ENCODE results near the gene ARHGAP15. TPM values are rescaled to one million over a fixed set of nuclear protein-coding genes. Genes with fewer than 3 reads are reported as not detected.

ARHGAP15 gene
- total RNA-seq, 1 experiment from 2014 or later = 0.42 TPM

GRCh38 chr2:143255086-143255485 is 125.9 kb downstream of the ARHGAP15 start:
- Histone ChIP-seq H3K9me3 (ENCODE audit: control insufficient read depth in 1 of 2, insufficient read depth in 1 of 2, low read depth in 1 of 2, low read length in 2 of 2) (no peaks in the 10 kb centered on the region), H3K9ac (ENCODE audit: low read length) (no peak overlapping the region), H3K4me1 (ENCODE audit: control insufficient read depth in 1 of 2, insufficient read depth in 2 of 2, low read length in 2 of 2) (no peaks in the 10 kb centered on the region), H3K4me3 (replicated peaks in 1 of 2; ENCODE audit: low read depth in 1 of 2, low read length in 2 of 2) (no peak overlapping the region), H3K27ac (ENCODE audit: low read depth, low read length) (no peak overlapping the region), H4K20me1 (ENCODE audit: insufficient read depth) (no peaks in the 10 kb centered on the region), H3K9me2 (ENCODE audit: insufficient read depth) (no peaks in the 10 kb centered on the region), H3K79me2 (ENCODE audit: insufficient read depth, low read length) (no peaks in the 10 kb centered on the region), H2AFZ (ENCODE audit: low read depth, low read length, poor library complexity, severe bottlenecking) (no peak overlapping the region), H3K4me2 (ENCODE audit: low read length) (no peak overlapping the region), H3K27me3 (ENCODE audit: insufficient read depth, low read length) (peaks cover 25% of the 10 kb centered on the region), H3K36me3 (ENCODE audit: control insufficient read depth in 1 of 2, insufficient read depth in 2 of 2, low read length in 2 of 2) (no peaks in the 10 kb centered on the region)
- TF ChIP-seq ZFX (IDR thresholded peaks at IDR 0.05) = no peak
- TF ChIP-seq JUND (IDR thresholded peaks at IDR 0.05) = no peak
- TF ChIP-seq, protein P1, sequence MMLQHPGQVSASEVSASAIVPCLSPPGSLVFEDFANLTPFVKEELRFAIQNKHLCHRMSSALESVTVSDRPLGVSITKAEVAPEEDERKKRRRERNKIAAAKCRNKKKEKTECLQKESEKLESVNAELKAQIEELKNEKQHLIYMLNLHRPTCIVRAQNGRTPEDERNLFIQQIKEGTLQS (IDR thresholded peaks at IDR 0.05) = no peak
- TF ChIP-seq ZBTB33 (IDR thresholded peaks at IDR 0.05; ENCODE audit: extremely low read depth, insufficient replicate concordance, low read length) = no peak
- TF ChIP-seq ELF1 (IDR thresholded peaks at IDR 0.05; ENCODE audit: borderline replicate concordance, low read depth) = no peak
- no peak for TF ChIP-seq EGR1 (IDR thresholded peaks at IDR 0.05; ENCODE audit: low read depth)
- TF ChIP-seq MAX (IDR thresholded peaks at IDR 0.05) = no peak
- TF ChIP-seq, protein P2, sequence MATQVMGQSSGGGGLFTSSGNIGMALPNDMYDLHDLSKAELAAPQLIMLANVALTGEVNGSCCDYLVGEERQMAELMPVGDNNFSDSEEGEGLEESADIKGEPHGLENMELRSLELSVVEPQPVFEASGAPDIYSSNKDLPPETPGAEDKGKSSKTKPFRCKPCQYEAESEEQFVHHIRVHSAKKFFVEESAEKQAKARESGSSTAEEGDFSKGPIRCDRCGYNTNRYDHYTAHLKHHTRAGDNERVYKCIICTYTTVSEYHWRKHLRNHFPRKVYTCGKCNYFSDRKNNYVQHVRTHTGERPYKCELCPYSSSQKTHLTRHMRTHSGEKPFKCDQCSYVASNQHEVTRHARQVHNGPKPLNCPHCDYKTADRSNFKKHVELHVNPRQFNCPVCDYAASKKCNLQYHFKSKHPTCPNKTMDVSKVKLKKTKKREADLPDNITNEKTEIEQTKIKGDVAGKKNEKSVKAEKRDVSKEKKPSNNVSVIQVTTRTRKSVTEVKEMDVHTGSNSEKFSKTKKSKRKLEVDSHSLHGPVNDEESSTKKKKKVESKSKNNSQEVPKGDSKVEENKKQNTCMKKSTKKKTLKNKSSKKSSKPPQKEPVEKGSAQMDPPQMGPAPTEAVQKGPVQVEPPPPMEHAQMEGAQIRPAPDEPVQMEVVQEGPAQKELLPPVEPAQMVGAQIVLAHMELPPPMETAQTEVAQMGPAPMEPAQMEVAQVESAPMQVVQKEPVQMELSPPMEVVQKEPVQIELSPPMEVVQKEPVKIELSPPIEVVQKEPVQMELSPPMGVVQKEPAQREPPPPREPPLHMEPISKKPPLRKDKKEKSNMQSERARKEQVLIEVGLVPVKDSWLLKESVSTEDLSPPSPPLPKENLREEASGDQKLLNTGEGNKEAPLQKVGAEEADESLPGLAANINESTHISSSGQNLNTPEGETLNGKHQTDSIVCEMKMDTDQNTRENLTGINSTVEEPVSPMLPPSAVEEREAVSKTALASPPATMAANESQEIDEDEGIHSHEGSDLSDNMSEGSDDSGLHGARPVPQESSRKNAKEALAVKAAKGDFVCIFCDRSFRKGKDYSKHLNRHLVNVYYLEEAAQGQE (IDR thresholded peaks at IDR 0.05; ENCODE audit: low read depth) = no peak
- no peak for TF ChIP-seq TCF7L2 (IDR thresholded peaks at IDR 0.05; ENCODE audit: borderline replicate concordance, extremely low read depth, insufficient read depth, insufficient read length)
- TF ChIP-seq EZH2phosphoT487 (IDR thresholded peaks at IDR 0.05; ENCODE audit: borderline replicate concordance) = no peak
- no peak for TF ChIP-seq POLR2AphosphoS5 (IDR thresholded peaks at IDR 0.05; ENCODE audit: low read depth, low read length)
- TF ChIP-seq CEBPB (IDR thresholded peaks at IDR 0.05; ENCODE audit: low read depth) = no peak
- TF ChIP-seq YY1 (IDR thresholded peaks at IDR 0.05; ENCODE audit: extremely low read depth, insufficient replicate concordance, low read depth, low read length) = no peak
- no peak for TF ChIP-seq CBX3 (IDR thresholded peaks at IDR 0.05; ENCODE audit: low read depth)
- no peak for TF ChIP-seq SRF (IDR thresholded peaks at IDR 0.05; ENCODE audit: low read depth)
- no peak for TF ChIP-seq RAD21 (IDR thresholded peaks at IDR 0.05; ENCODE audit: low read depth)
- DNase-seq (ENCODE audit: low read depth, low spot score) (no peak), ATAC-seq (no peak)
- CTCF ChIA-PET = no interaction called here
- POLR2A ChIA-PET = no interaction called here
- intact Hi-C loops (cut with micrococcal nuclease) = no loop called here
- RAD21 ChIA-PET (ENCODE audit: low non-redundant PET in 1 of 2, low total read pairs in 2 of 2, uncharacterized antibody in 2 of 2, unreplicated experiment in 2 of 2) = no interaction called here
- no TSS peak for BruUV-seq (replicated peaks)
